ENCODE data around the gene RECK. TPM values are rescaled to one million over a fixed set of nuclear protein-coding genes. Genes with fewer than 3 reads are reported as not detected.
A peak's percentile ranks its signal among the peaks of the same experiment; 100 is the strongest.

Gene RECK
- total and polyA plus RNA-seq, 2 donors (not counting 1 experiment from before 2014, with no cell fraction given): 98.4 to 212 TPM

DNA sequence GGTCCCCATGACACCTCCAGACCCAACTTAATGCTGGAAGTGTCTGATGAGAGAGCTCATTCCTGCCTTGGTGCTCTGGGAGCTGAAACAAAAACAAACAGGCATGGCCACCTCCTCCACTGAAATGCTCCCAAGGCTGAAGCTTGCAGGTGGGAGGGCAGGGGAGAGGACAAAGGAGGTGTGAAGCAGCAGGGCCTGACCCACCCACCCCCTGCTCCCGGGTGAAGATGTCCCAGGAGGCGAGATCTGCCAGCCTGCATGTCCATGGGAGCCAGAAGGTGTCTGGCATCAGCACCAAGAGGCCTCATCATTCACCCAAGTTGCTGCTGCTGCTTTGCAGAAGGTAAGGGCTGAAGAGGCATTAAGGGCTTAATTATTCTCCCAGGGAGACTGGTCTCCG lies 128.3 kb downstream of the RECK start:
- Histone ChIP-seq H2AFZ (ENCODE audit: low read length) (no peak overlapping the region), H3K27ac (ENCODE audit: insufficient read depth, low read length) (no peak overlapping the region), H3K79me2 (ENCODE audit: control insufficient read depth, insufficient read depth, low read length) (no peaks in the 10 kb centered on the region), H3K9ac (ENCODE audit: insufficient read depth, low read length) (no peak overlapping the region), H3K27me3 (ENCODE audit: control insufficient read depth, insufficient read depth, low read length) (no peaks in the 10 kb centered on the region), H3K4me2 (ENCODE audit: extremely low read depth, insufficient read depth, low read length) (no peak overlapping the region), H4K20me1 (ENCODE audit: control insufficient read depth, extremely low read depth, insufficient read depth, low read length) (no peaks in the 10 kb centered on the region), H3K36me3 (ENCODE audit: control insufficient read depth, insufficient read depth, low read length) (no peaks in the 10 kb centered on the region), H3K9me3 (ENCODE audit: control insufficient read depth, insufficient read depth, low read depth, low read length) (no peaks in the 10 kb centered on the region), H3K4me3 (replicated peaks in 1 of 4; ENCODE audit: control extremely low read depth in 1 of 4, insufficient read depth in 1 of 4, low read depth in 3 of 4, low read length in 4 of 4) (no peak overlapping the region), H3K4me1 (ENCODE audit: control insufficient read depth, extremely low read depth, insufficient read depth, low read length) (peaks cover 28% of the 10 kb centered on the region)
- DNase-seq (ENCODE audit: low read depth in 2 of 2): no peak
- TF ChIP-seq, protein P1, sequence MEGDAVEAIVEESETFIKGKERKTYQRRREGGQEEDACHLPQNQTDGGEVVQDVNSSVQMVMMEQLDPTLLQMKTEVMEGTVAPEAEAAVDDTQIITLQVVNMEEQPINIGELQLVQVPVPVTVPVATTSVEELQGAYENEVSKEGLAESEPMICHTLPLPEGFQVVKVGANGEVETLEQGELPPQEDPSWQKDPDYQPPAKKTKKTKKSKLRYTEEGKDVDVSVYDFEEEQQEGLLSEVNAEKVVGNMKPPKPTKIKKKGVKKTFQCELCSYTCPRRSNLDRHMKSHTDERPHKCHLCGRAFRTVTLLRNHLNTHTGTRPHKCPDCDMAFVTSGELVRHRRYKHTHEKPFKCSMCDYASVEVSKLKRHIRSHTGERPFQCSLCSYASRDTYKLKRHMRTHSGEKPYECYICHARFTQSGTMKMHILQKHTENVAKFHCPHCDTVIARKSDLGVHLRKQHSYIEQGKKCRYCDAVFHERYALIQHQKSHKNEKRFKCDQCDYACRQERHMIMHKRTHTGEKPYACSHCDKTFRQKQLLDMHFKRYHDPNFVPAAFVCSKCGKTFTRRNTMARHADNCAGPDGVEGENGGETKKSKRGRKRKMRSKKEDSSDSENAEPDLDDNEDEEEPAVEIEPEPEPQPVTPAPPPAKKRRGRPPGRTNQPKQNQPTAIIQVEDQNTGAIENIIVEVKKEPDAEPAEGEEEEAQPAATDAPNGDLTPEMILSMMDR (conservative IDR thresholded peaks at IDR 0.05 in 1 of 2, IDR thresholded peaks at IDR 0.05 in 1 of 2; ENCODE audit: low read depth in 1 of 2, low read length in 2 of 2): no peak
- TF ChIP-seq EZH2 (IDR thresholded peaks at IDR 0.05; ENCODE audit: low read length, missing control alignments): no peak

DNA sequence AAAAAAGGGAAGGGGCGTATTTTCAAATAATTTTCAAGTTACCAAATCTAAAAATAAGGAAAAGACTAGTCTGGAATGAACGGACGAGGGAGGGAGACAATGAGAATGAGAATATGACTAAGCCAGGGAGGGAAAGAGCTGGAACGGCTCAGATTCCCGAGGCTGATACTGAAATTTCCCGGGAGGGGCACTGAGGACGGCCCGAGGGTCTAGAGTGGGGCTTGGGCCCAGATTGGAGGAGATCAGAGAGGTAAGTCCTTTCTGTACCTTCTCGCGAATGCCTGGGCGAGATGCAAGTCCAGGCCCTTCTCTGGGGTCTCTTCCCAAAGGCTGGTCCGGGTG lies 129.1 kb downstream of the RECK start:
- Histone ChIP-seq H3K9me3 (ENCODE audit: control insufficient read depth, insufficient read depth, low read depth, low read length) (no peaks in the 10 kb centered on the region), H3K9ac (ENCODE audit: insufficient read depth, low read length) (no peak overlapping the region), H3K79me2 (ENCODE audit: control insufficient read depth, insufficient read depth, low read length) (no peaks in the 10 kb centered on the region), H3K4me3 (replicated peaks in 1 of 4; ENCODE audit: control extremely low read depth in 1 of 4, insufficient read depth in 1 of 4, low read depth in 3 of 4, low read length in 4 of 4) (peak overlapping the region in 2 of 4 experiments; percentile 2 to 64), H4K20me1 (ENCODE audit: control insufficient read depth, extremely low read depth, insufficient read depth, low read length) (no peaks in the 10 kb centered on the region), H3K36me3 (ENCODE audit: control insufficient read depth, insufficient read depth, low read length) (no peaks in the 10 kb centered on the region), H3K4me2 (ENCODE audit: extremely low read depth, insufficient read depth, low read length) (peak overlapping the region; percentile 17), H3K27ac (ENCODE audit: insufficient read depth, low read length) (no peak overlapping the region), H3K4me1 (ENCODE audit: control insufficient read depth, extremely low read depth, insufficient read depth, low read length) (peaks cover 28% of the 10 kb centered on the region), H2AFZ (ENCODE audit: low read length) (no peak overlapping the region), H3K27me3 (ENCODE audit: control insufficient read depth, insufficient read depth, low read length) (no peaks in the 10 kb centered on the region)
- TF ChIP-seq, protein P1 (conservative IDR thresholded peaks at IDR 0.05 in 1 of 2, IDR thresholded peaks at IDR 0.05 in 1 of 2; ENCODE audit: low read depth in 1 of 2, low read length in 2 of 2): no peak
- TF ChIP-seq EZH2 (IDR thresholded peaks at IDR 0.05; ENCODE audit: low read length, missing control alignments): no peak
- DNase-seq (ENCODE audit: low read depth in 2 of 2): peak; percentile 62 to 67

DNA sequence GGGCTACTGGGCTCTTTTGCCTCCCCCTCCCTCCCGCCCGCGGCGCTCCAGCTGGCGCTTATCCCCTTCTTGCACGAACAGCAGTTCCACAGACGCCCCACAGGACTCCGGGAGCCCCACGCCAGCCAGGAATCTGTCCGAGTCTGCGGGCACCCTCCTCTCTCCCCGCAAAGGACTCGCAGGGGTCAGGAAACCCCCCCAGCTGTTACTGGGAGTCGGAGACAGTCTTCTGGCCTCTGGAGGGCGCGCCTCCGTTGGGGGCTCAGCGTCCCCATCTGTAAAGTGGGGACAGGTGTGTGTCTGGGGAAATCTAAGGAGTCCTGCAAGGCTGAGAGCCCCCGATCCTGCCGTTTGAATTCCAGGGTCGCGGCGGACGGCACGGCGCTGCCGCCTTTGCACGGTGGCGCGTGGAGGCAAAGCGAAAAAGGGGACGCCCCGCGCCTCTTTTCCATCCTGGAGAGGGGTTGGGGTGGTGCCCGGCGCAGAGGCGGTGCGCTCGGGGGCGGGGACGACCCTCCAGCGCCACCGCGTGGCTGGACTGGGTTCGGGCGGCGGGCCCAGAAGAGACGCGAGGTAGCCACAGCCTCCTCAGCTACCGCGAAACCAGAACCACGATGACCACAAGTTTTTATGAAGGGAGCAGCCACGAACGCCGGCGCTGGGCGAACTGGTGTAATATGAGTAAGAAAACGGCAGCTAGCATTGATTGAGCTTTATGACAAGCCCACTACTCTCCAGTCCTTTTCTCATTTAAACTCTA lies 129.6 kb downstream of the RECK start:
- Histone ChIP-seq H3K36me3 (ENCODE audit: control insufficient read depth, insufficient read depth, low read length) (no peaks in the 10 kb centered on the region), H3K4me1 (ENCODE audit: control insufficient read depth, extremely low read depth, insufficient read depth, low read length) (peaks cover 24% of the 10 kb centered on the region), H3K79me2 (ENCODE audit: control insufficient read depth, insufficient read depth, low read length) (no peaks in the 10 kb centered on the region), H3K4me2 (ENCODE audit: extremely low read depth, insufficient read depth, low read length) (peak overlapping the region; percentile 77), H3K27ac (ENCODE audit: insufficient read depth, low read length) (no peak overlapping the region), H4K20me1 (ENCODE audit: control insufficient read depth, extremely low read depth, insufficient read depth, low read length) (no peaks in the 10 kb centered on the region), H3K4me3 (replicated peaks in 1 of 4; ENCODE audit: control extremely low read depth in 1 of 4, insufficient read depth in 1 of 4, low read depth in 3 of 4, low read length in 4 of 4) (peak overlapping the region; percentile 30 to 64 (median 42)), H2AFZ (ENCODE audit: low read length) (no peak overlapping the region), H3K9me3 (ENCODE audit: control insufficient read depth, insufficient read depth, low read depth, low read length) (no peaks in the 10 kb centered on the region), H3K9ac (ENCODE audit: insufficient read depth, low read length) (no peak overlapping the region), H3K27me3 (ENCODE audit: control insufficient read depth, insufficient read depth, low read length) (no peaks in the 10 kb centered on the region)
- TF ChIP-seq EZH2 (IDR thresholded peaks at IDR 0.05; ENCODE audit: low read length, missing control alignments): no peak
- TF ChIP-seq, protein P1 (conservative IDR thresholded peaks at IDR 0.05 in 1 of 2, IDR thresholded peaks at IDR 0.05 in 1 of 2; ENCODE audit: low read depth in 1 of 2, low read length in 2 of 2): peak; percentile 66 to 68
- DNase-seq (ENCODE audit: low read depth in 2 of 2): peak; percentile 84
